LNCAP (cell line): Measurements from ENCODE around the gene PHKB.

ENCODE experiments used
- TF ChIP-seq, protein P1 (sequence below): fragments of 450-650 bp; IDR thresholded peaks from 2 replicates; pipeline ENCODE4 v1.5.1; 2017; ENCODE audit warnings: mild to moderate bottlenecking

Gene PHKB

GRCh38 chr16:47490471-47490870, 29.3 kb downstream of the PHKB start:
- TF ChIP-seq, protein P1, sequence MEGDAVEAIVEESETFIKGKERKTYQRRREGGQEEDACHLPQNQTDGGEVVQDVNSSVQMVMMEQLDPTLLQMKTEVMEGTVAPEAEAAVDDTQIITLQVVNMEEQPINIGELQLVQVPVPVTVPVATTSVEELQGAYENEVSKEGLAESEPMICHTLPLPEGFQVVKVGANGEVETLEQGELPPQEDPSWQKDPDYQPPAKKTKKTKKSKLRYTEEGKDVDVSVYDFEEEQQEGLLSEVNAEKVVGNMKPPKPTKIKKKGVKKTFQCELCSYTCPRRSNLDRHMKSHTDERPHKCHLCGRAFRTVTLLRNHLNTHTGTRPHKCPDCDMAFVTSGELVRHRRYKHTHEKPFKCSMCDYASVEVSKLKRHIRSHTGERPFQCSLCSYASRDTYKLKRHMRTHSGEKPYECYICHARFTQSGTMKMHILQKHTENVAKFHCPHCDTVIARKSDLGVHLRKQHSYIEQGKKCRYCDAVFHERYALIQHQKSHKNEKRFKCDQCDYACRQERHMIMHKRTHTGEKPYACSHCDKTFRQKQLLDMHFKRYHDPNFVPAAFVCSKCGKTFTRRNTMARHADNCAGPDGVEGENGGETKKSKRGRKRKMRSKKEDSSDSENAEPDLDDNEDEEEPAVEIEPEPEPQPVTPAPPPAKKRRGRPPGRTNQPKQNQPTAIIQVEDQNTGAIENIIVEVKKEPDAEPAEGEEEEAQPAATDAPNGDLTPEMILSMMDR, result no peak

GRCh38 chr16:47492036-47492427, 30.9 kb downstream of the PHKB start:
- TF ChIP-seq, protein P1, result no peak

DNA sequence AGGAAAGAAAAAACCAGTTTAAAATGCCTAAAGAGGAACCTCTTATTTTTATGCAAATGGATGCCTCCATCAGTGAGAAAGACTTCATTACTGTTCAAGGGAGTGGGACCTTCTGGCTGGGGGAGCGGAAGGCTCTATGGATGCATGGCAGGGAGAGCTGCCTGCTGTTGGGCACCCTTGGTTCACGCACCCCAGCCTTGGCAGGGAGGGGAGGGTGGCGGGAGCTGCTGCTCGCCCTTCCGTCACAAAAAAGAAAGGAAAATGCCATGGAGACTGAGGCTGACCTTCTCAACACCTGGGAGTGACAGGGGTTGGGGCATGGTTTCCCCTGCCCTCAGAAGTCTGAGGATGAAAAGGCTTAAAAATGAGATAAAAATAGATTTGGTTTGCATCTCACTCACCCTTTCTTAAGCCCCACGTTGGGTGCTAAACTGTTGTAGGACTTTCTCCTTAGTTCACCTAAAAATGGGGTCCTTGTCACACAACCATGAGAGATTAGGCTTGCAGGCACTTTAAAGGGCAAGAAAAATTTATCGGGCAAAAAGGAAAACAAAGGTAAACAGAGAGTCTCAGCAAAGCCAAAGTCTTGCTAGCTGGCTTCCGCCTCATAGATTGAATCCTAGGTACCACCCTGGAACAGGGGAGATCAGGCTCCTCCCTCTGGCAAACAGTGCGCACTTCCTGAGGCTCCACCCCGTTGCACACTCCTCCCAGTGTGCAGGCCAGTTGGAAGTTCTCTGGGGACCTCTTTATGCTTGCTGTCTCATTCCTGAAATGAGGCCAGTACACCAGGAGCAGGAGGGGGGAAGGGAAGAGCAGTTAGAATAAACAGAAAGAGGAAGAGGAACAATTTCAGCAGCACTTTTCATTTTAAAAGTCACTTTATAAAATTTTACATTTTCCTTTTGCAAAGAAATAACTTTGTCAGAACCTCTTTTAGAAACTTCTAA, 31.6 kb downstream of the PHKB start:
- TF ChIP-seq, protein P1, result no peak

DNA sequence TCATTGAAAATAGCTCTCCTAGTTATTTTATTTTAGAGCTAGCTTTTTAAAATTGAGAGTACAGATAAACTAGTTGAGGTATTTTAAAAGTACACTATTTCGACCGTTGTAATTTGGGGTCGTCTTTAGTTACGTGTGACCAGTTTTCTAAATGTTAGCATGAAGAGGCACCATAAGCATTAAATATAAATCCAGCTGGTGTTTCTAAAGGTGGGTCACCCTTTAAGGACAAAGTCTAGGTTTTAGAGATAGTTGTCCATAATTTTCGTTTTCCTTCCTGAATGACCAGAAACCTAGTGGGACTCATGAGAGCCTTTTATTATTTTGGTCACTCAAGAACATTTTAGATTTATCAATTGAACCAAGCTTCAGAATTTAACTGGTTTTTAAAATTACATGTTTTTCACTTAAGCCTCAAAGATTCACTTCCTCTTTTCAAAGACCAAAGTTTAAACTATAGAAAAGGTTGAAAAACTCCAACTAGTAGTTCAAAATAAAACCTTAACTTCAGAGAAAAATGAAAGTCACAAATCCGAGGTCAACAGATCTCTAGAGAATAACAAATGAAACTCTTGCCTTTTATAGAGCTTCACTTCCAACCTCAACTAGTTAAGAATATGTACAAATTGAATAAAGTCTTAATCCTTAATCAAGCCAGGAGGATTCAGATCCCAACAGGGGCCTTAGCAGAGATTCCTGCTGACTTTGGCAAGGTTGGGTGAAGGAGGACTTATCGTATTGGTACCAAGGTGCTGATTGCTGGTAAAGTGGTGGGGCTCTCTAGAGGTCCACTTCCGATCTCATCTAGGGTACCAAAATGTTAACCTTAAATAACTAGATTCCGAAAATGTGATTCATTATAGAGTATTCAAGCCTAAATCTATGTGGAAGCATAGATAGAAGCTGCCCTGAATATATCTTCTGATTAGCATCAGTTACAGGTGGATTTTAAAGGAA, 32.5 kb downstream of the PHKB start:
- TF ChIP-seq, protein P1, result no peak

DNA sequence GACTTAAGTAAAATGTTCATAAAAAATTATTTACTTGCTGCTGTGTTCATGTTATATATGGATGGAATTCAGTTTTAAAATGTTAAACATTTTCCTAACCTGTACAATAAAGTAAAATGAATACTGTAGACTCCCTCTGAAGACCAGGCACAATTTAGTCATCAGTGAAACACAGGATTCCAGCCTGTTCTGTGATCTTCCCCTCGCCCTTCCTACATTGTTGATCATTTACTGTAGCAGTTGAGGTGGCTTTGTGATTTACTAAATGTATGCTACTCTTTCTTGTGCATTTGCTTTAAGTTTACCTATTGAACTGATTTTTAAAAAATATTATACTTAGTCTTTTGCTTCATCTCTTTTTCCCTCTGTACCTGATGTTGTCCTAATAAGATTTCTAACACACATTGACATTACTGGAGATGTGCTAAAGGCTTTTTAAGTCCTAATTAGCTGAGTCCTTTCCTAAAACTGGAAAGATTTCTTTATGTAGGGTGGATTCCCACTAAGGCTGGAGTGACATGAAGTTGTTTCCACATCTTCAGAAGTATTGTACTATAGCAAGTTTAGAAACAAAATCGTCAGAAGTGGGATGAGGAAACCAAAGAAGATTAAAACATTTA, 38.1 kb downstream of the PHKB start:
- TF ChIP-seq, protein P1, result no peak

DNA sequence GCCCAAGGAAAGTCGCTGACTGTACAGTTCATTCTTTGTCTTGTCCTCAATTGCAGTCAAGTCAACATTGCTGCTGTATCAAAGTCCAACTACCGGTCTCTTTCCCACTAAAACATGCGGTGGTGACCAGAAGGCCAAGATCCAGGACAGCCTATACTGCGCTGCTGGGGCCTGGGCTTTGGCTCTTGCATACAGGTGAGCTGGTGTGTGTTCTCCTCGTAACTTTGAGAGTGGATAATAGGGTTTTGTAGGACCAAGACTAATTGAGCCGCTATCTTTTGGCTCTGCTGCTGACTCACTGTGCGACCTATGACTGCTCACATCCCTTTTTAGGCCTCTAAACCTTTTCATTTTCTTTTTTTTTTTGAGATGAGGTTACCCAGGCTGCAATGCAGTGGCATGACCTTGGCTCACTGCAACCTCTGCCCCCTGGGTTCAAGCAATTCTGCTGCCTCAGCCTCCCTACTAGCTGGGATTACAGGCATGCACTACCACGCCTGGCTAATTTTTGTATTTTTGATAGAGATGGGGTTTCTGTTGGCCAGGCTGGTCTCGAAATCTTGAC, 38.7 kb downstream of the PHKB start:
- TF ChIP-seq, protein P1, result no peak

DNA sequence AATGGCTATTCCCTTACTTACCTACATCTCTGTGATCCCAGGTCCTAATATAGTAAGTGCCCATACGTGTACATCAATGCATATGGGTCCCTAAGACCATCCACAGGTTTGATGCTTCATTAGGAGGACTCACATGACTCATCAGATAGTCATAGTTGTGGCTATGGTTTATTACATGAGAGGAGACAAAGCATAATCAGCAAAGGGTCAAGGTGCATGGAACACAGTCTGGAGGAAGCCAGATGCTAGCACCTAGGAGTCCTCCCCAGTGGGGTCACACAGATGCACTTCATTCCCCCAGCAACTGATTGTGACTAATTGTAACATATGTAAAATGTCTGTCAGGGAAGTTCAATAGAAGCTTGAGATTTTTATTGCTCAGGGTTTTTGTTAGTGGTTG, 42.8 kb downstream of the PHKB start:
- TF ChIP-seq, protein P1, result no peak
